Activated T-helper 17 cell treated with anti-CD3 and anti-CD28 coated beads, Interleukin-2, amount 50 U/mL, for 72 hours (primary cell): ENCODE results near the gene PTBP3. TPM values are rescaled to one million over a fixed set of nuclear protein-coding genes. Genes with fewer than 3 reads are reported as not detected.
"Not testable (repeated sequence)": the region's sequence is repeated elsewhere in the genome, so short reads cannot be mapped to it uniquely, and the experiment has no call there.

Experiments
- ATAC-seq: fragments of 150-1000 bp; cut with Tn5 transposase; replicated peaks from 2 replicates; pipeline ENCODE4 v1.10.0; 2021; ENCODE audit warnings: mild to moderate bottlenecking, moderate library complexity
- H3K27ac Mint-ChIP-seq: one replicate; pipeline ENCODE4 v1.8.0; 2022; ENCODE audit warnings: mixed read lengths
- H3K27me3 Mint-ChIP-seq: one replicate; pipeline ENCODE4 v1.8.0; 2022; ENCODE audit warnings: mixed read lengths
- H3K36me3 Mint-ChIP-seq: one replicate; pipeline ENCODE4 v1.8.0; 2022; ENCODE audit warnings: low read depth, mild to moderate bottlenecking, mixed read lengths
- H3K4me1 Mint-ChIP-seq: one replicate; pipeline ENCODE4 v1.8.0; 2022; ENCODE audit warnings: mixed read lengths
- H3K4me3 Mint-ChIP-seq: one replicate; pipeline ENCODE4 v1.8.0; 2022; ENCODE audit warnings: mild to moderate bottlenecking, mixed read lengths
- H3K9me3 Mint-ChIP-seq: one replicate; pipeline ENCODE4 v1.8.0; 2022; ENCODE audit warnings: mixed read lengths
- total RNA-seq, 2 donors: library from RNA; stranded (reverse); gene quantifications; one replicate each; pipeline ENCODE4 v1.2.3, GENCODE V29; 2022

The PTBP3 gene
- total RNA-seq, 2 donors from 2014 or later, result 83.5 to 117 TPM

- no peak for ATAC-seq
- no peaks in the 10 kb centered on the region for H3K4me1 Mint-ChIP-seq
- no peak overlapping the region for H3K4me3 Mint-ChIP-seq
- no peaks in the 10 kb centered on the region for H3K27me3 Mint-ChIP-seq
- H3K9me3 Mint-ChIP-seq, result no peaks in the 10 kb centered on the region
- H3K27ac Mint-ChIP-seq, result no peak overlapping the region
- no peaks in the 10 kb centered on the region for H3K36me3 Mint-ChIP-seq
Measured at GRCh38 chr9:112200711-112201110, 132.7 kb downstream of the PTBP3 start.

- no peak for ATAC-seq
- Mint-ChIP-seq H3K27me3 (no peaks in the 10 kb centered on the region), H3K4me3 (no peak overlapping the region), H3K9me3 (no peaks in the 10 kb centered on the region), H3K27ac (no peak overlapping the region), H3K4me1 (no peaks in the 10 kb centered on the region), H3K36me3 (no peaks in the 10 kb centered on the region)
Measured at GRCh38 chr9:112198646-112199045, 134.8 kb downstream of the PTBP3 start.

GRCh38 chr9:112194969-112195431 lies 138.4 kb downstream of the PTBP3 start:
- Mint-ChIP-seq H3K9me3 (no peaks in the 10 kb centered on the region), H3K27me3 (no peaks in the 10 kb centered on the region), H3K36me3 (no peaks in the 10 kb centered on the region), H3K4me1 (no peaks in the 10 kb centered on the region), H3K27ac (no peak overlapping the region), H3K4me3 (no peak overlapping the region)
- no peak for ATAC-seq

GRCh38 chr9:112193572-112194288 lies 139.7 kb downstream of the PTBP3 start:
- no peak overlapping the region for H3K27ac Mint-ChIP-seq
- ATAC-seq, result no peak
- H3K27me3 Mint-ChIP-seq, result no peaks in the 10 kb centered on the region
- H3K9me3 Mint-ChIP-seq, result no peaks in the 10 kb centered on the region
- no peaks in the 10 kb centered on the region for H3K36me3 Mint-ChIP-seq
- H3K4me1 Mint-ChIP-seq, result no peaks in the 10 kb centered on the region
- no peak overlapping the region for H3K4me3 Mint-ChIP-seq

GRCh38 chr9:112190320-112190719 lies 143.1 kb downstream of the PTBP3 start:
- not testable (repeated sequence) for H3K9me3 Mint-ChIP-seq, H3K4me1 Mint-ChIP-seq, H3K36me3 Mint-ChIP-seq

GRCh38 chr9:112188884-112189283 lies 144.5 kb downstream of the PTBP3 start:
- ATAC-seq, result no peak
- no peaks in the 10 kb centered on the region for H3K4me1 Mint-ChIP-seq
- H3K36me3 Mint-ChIP-seq, result no peaks in the 10 kb centered on the region
- no peaks in the 10 kb centered on the region for H3K27me3 Mint-ChIP-seq
- no peaks in the 10 kb centered on the region for H3K9me3 Mint-ChIP-seq
- H3K4me3 Mint-ChIP-seq, result no peak overlapping the region
- no peak overlapping the region for H3K27ac Mint-ChIP-seq

More at GRCh38 chr9:112190320-112190719, 143.1 kb downstream of the PTBP3 start:
- H3K27me3 Mint-ChIP-seq, H3K27ac Mint-ChIP-seq, H3K4me3 Mint-ChIP-seq, ATAC-seq: not testable (repeated sequence)

- H3K9me3 Mint-ChIP-seq, result peaks cover 7% of the 10 kb centered on the region
- H3K4me1 Mint-ChIP-seq, result no peaks in the 10 kb centered on the region
- no peak overlapping the region for H3K4me3 Mint-ChIP-seq
- no peaks in the 10 kb centered on the region for H3K27me3 Mint-ChIP-seq
- H3K27ac Mint-ChIP-seq, result no peak overlapping the region
- no peaks in the 10 kb centered on the region for H3K36me3 Mint-ChIP-seq
- no peak for ATAC-seq
Measured at GRCh38 chr9:112187404-112187803, 146.0 kb downstream of the PTBP3 start.

- Mint-ChIP-seq H3K36me3 (no peaks in the 10 kb centered on the region), H3K27ac (no peak overlapping the region), H3K27me3 (no peaks in the 10 kb centered on the region), H3K4me3 (no peak overlapping the region), H3K4me1 (no peaks in the 10 kb centered on the region), H3K9me3 (peaks cover 7% of the 10 kb centered on the region)
- no peak for ATAC-seq
Measured at GRCh38 chr9:112186695-112187094, 146.7 kb downstream of the PTBP3 start.

GRCh38 chr9:112184946-112185345 lies 148.5 kb downstream of the PTBP3 start:
- Mint-ChIP-seq H3K4me1 (peaks cover 14% of the 10 kb centered on the region), H3K27me3 (no peaks in the 10 kb centered on the region), H3K9me3 (peaks cover 7% of the 10 kb centered on the region), H3K27ac (no peak overlapping the region), H3K36me3 (no peaks in the 10 kb centered on the region), H3K4me3 (no peak overlapping the region)
- no peak for ATAC-seq

GRCh38 chr9:112184221-112184620 lies 149.2 kb downstream of the PTBP3 start:
- Mint-ChIP-seq H3K9me3 (peaks cover 7% of the 10 kb centered on the region), H3K4me1 (peaks cover 14% of the 10 kb centered on the region), H3K36me3 (no peaks in the 10 kb centered on the region), H3K27ac (no peak overlapping the region), H3K27me3 (no peaks in the 10 kb centered on the region), H3K4me3 (no peak overlapping the region)
- no peak for ATAC-seq

GRCh38 chr9:112180387-112180881 lies 153.0 kb downstream of the PTBP3 start:
- peaks cover 7% of the 10 kb centered on the region for H3K9me3 Mint-ChIP-seq
- H3K4me3 Mint-ChIP-seq, result peak overlapping the region; percentile 51
- peak; percentile 95 for ATAC-seq
- no peaks in the 10 kb centered on the region for H3K27me3 Mint-ChIP-seq
- H3K27ac Mint-ChIP-seq, result peak overlapping the region; percentile 76
- no peaks in the 10 kb centered on the region for H3K36me3 Mint-ChIP-seq
- peaks cover 23% of the 10 kb centered on the region for H3K4me1 Mint-ChIP-seq

GRCh38 chr9:112179816-112180215 lies 153.6 kb downstream of the PTBP3 start:
- Mint-ChIP-seq H3K4me1 (peaks cover 23% of the 10 kb centered on the region), H3K4me3 (no peak overlapping the region), H3K27me3 (no peaks in the 10 kb centered on the region), H3K9me3 (peaks cover 7% of the 10 kb centered on the region), H3K27ac (no peak overlapping the region), H3K36me3 (no peaks in the 10 kb centered on the region)
- no peak for ATAC-seq

GRCh38 chr9:112176524-112176923 lies 156.9 kb downstream of the PTBP3 start:
- no peaks in the 10 kb centered on the region for H3K36me3 Mint-ChIP-seq
- no peak for ATAC-seq
- no peak overlapping the region for H3K27ac Mint-ChIP-seq
- H3K4me3 Mint-ChIP-seq, result peak overlapping the region; percentile 50
- no peaks in the 10 kb centered on the region for H3K9me3 Mint-ChIP-seq
- H3K4me1 Mint-ChIP-seq, result peaks cover 38% of the 10 kb centered on the region
- no peaks in the 10 kb centered on the region for H3K27me3 Mint-ChIP-seq

- Mint-ChIP-seq H3K9me3 (no peaks in the 10 kb centered on the region), H3K4me3 (peak overlapping the region; percentile 50), H3K36me3 (no peaks in the 10 kb centered on the region), H3K27ac (no peak overlapping the region), H3K4me1 (peaks cover 32% of the 10 kb centered on the region), H3K27me3 (no peaks in the 10 kb centered on the region)
- ATAC-seq, result no peak
Measured at GRCh38 chr9:112175796-112176315, 157.6 kb downstream of the PTBP3 start.
